GM18520 (cell line): Measurements from ENCODE around the gene HIP1.
"Not testable (repeated sequence)": the region's sequence is repeated elsewhere in the genome, so short reads cannot be mapped to it uniquely, and the experiment has no call there.

Experiments
- ATAC-seq: cut with Tn5 transposase; IDR thresholded peaks from one replicate; pipeline ENCODE4 v1.9.1; 2021; ENCODE audit not compliant: unreplicated experiment

The HIP1 gene

DNA sequence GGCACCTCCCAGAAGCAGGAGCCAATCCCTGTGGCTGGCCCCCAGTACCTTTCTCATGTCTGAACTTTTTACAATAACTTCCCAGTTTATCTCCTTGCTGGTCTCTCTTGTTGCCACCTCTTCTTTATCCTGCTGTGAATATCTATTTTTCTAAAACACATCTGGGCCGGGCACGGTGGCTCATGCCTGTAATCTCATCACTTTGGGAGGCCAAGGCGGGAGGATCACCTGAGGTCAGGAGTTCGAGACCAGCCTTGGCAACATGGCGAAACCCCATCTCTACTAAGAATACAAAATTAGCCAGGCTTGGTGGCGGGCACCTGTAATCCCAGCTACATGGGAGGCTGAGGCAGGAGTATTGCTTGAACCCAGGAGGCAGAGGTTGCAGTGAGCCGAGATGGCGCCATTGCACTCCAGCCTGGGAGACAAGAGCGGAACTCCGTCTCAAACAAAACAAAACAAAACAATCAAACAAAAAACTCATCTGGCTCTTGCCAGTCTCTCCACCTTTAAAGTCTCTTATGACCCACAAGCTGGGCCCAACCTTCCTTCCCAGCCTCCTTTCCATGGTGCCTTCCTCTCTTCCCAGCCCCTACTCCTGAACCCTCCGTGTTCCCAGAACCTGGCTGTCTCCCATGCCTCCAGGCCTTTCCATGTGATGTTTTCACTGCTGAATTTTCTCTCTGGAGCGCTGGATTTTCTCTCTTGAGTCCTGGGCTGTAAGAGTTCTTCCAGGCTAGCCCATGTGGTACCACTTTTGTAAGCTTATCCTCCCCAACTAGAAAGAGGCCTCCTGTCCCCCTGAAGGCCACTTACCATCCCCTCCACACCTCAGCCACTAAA is 51.3 kb downstream of the HIP1 start:
- ATAC-seq = no peak

DNA sequence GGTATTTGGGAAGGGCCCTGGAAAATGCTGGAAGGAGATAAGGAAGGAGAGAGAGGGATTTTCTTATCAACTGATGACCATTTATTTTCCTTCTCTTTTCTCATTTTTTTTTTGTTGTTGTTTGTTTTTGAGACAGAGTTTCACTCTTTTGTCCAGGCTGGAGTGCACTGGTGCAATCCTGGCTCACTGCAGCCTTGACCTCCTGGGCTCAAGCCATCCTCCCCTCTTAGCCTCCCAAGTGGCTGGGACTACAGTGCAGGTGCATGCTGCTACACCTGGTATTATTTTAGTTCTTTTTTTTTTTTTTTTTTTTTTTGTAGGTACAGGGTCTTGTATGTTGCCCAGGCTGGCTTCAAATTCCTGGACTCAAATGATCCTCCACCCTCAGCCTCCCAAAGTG is 52.2 kb downstream of the HIP1 start:
- no peak for ATAC-seq

DNA sequence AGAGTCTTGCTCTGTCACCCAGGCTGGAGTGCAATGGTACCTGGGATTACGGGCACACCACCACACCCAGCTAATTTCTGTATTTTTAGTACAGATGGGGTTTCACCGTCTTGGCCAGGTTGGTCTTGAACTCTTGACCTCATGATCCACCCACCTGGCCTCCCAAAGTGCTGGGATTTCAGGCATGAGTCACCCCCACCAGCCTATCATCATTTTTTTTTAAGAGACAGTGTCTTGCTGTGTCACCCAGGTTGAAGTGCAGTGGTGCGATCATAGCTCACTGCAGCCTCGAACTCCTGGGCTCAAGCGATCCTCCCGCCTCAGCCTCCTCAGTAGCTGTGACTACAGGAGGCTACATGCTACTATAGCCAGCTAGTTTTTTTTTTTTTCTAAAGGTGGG is 56.7 kb downstream of the HIP1 start:
- ATAC-seq = not testable (repeated sequence)

DNA sequence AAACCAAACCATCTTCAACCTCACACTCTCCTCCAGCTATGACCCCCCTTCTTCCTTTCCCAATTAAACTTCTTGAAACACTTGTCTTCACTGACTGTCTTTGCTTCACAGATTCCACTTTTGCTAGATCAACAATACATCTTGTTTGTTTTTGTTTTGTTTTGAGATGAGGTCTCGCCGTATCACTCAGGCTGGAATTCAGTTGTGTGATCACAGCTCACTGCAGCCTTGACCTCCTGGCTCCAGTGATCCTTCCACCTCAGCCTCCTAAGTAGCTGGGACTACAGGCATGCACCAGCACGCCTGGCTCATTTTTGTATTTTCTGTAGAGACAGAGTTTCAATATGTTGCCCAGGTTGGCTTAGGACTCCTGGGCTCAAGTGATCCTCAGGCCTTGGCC is 59.7 kb downstream of the HIP1 start:
- ATAC-seq = no peak

DNA sequence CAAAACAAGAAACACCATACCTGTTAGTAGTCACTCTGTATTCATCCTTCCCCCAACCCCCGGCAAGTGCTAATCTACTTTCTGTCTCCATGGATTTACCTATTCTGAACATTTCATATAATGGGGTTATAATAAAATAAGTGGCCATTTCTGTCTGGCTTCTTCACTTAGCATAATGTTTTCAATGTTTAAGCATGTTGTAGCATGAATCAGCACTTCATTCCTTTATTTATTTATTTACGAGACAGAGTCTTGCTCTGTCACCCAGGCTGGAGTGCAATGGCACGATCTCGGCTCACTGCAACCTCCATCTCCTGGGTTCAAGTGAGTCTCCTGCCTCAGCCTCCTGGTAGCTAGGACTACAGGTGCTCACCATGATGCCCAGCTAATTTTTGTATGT is 69.2 kb downstream of the HIP1 start:
- no peak for ATAC-seq

DNA sequence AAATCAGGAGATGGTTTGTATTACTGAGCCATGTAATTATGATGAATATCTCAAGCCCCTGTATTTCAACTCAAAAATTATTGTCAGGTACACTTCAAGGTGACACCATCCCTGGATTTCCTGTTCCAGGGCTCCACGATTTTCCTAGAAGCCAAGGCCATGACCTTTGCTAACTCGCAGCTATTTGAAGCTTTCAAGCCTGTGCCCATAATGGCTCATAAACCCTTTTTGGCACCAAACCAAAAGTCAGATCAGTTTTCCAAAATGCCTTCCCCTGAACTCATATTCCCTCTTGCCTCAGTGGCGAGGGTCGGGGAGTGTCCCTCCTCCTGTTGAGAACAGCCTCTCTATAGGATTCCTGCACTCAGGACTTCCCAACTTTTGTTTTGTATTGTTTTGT is 70.8 kb downstream of the HIP1 start:
- no peak for ATAC-seq

DNA sequence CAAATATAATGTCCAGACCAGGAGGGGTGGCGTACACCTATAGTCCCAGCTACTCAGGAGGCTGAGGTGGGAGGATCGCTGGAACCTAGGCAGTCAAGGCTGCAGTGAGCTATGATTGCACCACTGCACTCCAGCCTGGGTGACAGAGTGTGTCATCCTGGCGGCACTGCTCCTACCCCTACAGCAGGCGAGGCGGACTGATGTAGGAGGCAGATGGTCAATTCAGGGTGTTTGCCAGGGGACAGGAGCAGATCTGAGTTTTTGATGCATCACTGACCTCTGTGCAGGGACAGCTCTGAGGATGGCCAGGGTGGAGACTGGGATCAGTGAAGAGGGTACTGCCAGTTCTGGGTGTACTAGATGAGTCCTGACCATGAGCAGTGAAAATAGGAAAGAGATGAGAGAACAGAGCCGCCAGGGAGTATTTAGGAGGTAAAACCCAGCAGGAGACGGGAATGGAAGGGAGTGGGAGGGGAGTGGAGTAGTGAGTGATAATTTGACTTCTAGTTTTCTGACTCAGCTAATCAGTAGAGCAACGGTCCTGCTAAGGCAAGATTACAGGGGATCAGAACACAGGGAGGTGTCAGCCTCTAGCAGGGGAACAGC is 75.3 kb downstream of the HIP1 start:
- no peak for ATAC-seq

DNA sequence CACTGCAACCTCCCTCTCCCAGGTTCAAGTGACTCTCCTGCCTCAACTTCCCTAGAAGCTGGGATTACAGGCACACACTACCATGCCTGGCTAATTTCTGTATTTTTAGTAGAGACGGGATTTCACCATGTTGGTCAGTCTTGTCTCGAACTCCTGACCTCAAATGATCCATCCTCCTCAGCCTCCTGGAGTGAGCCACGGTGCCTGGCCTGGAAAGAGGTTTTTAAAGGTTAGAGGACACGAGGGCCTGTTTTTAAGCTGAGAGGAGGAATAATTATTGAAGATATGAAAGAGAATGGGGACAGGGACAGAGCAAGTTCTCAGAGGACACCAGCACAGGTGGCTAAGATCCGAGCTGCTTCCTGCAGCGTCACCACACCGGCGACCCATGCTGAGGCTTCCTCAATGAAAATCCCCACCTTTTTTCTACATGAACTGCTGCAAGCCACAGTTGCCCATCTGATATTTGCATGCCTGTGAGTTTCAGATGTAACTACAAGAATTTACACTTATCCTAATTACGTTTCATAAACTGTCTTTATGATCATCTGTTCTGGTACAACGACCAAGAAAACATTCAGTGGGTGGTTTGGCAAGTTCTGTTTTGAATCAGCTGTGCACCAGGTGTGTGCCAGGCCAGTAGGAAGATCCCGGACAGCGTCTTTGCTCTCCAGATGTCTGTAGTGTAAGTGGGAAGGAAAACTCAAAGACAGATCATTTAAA is 76.0 kb downstream of the HIP1 start:
- peak; percentile 85 for ATAC-seq

DNA sequence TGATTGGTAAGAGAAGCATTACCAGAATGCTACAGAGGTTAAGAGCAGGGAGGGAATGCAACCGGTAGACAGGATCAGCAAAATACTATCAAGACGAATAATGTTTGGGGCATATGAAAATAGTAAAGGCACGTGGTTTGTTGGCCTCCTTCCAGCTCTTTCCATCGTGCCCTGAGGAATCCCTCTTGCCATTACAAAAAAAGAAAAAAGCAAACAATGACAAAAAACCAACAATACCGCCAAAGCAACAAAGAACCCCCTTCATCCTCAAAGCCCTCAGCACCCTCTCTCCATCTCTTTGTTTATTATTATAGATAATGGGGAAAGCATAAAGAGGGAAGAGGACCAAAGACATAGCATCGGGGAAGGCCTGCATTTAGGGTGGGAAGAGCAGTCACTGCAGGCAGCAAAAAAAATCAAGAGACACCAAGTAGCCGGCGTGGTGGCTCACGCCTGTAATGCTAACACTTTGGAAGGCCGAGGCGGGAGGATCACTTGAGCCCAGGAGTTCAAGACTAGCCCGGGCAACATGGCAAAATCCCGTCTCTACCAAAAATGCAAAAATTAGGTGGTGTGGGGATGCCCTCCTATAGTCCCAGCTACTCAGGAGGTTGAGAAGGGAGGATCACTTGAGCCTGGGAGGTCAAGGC is 78.0 kb downstream of the HIP1 start:
- no peak for ATAC-seq

DNA sequence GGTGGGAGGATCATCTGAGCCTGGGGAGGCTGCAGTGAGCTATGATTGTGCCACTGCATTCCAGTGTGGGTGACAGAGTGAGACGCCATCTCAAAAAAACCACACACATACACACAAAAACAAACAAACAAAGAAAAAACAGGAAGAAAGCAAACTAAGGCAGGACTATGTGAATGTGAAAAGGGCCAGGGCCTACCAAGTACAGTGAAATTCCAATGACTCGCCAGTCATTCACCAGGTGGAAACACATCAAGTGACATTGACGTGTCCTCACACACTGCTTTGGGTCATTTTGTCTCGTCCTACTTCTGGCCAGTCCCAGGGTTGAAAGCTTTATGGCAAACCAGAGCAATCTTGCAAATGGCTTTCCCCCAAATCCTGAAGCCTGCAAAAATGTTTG is 79.9 kb downstream of the HIP1 start:
- ATAC-seq = no peak

DNA sequence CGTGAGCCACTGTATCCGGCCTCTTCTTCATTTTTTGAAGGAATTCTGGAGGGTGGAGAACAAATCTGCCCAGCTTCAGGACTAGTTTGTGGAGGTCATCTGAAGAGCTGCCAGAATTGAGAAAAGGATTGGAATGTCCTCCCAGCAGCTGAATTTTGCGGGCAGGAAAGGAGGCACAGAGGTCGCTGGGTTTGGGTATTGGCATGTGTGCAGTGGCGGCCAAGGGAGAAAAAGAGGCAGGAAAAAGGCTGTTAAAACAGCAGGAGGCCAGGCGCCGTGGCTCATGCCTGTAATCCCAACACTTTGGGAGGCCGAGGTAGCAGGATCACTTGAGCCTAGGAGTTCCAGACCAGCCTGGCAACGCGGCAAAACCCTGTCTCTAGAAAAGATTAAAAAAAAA is 80.4 kb downstream of the HIP1 start:
- no peak for ATAC-seq

DNA sequence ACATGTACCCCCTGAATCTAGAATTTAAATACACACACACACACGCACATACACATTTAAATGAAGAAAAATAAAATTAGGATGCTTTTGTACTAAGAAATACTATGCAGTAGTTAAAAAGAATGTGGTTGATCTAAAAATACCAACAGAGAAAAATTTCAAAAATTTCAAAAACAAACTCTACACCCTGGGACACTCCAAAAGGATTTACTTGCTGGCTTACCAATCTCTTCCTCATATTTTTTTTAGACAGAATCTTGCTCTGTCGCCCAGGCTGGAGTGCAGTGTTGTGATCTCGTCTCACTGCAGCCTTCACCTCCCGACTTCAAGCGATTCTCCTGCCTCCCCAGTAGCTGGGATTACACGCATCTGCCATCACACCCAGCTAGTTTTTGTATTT is 80.9 kb downstream of the HIP1 start:
- no peak for ATAC-seq

DNA sequence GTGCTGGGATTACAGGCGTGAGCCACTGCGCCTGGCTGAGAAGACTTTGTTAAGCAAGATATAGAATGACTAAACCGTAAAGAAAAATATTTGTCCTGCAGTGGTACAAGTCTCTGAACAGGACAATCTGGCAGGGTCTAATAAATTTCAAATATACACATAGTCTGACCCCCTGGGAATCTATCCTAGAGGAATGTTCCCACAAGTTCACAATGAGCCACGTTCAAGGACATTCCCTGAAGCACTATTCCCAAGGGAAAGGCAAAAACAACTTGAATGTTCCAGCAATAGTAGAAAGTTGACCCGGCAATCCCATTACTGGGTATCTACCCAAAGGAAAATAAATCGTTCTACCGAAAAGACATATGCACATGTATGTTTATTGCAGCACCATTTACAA is 82.0 kb downstream of the HIP1 start:
- no peak for ATAC-seq

DNA sequence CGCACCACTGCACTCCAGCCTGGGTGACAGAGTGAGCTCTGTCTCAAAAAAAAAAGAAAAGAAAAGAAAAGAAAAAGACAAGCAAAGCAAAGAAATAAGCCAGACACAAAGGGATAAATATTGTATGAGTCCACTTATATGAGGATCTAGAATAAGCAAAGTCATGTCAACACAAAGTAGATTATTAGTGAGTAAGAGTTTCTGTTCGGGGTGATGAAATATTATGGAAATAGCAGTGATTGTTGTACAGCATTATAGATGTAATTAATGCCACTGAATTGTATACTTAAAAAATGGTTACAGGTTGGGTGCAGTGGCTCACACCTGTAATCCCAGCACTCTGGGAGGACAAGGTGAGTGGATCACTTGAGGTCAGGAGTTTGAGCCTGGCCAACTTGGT is 83.2 kb downstream of the HIP1 start:
- no peak for ATAC-seq

DNA sequence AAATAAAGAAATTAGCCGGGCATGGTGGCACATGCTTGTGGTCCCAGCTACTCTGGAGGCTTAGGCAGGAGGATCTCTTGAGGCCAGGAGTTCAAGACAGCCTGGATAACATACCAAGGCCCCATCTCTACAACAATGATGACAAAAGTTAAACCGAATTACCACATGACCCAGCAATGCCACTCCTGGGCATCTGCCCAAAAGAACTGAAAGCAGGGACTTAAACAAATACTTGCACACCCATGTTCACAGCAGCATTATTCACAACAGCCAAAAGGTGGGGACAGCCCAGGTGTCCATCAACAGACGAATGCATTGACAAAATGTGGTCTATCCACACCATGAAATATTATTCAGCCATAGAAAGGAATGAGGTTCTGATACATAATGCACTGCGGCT is 83.9 kb downstream of the HIP1 start:
- no peak for ATAC-seq

DNA sequence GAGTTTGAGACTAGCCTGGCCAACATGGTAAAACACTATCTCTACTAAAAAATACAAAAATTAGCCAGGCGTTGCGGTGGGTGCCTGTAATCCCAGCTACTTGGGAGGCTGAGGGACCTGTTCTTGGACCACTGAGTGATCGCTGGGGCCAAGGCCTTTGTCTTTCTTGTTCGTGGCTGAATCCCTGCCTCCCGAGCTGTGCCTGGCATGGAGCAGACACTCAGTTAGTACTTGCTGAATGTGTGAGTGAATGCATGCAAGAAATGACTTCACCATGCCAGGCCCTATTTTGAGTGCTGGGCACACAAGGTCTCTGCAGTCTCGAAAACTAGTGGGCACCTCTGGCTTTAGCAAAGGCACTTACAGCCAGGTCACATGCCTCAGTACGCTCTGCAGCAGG is 85.1 kb downstream of the HIP1 start:
- ATAC-seq = no peak

DNA sequence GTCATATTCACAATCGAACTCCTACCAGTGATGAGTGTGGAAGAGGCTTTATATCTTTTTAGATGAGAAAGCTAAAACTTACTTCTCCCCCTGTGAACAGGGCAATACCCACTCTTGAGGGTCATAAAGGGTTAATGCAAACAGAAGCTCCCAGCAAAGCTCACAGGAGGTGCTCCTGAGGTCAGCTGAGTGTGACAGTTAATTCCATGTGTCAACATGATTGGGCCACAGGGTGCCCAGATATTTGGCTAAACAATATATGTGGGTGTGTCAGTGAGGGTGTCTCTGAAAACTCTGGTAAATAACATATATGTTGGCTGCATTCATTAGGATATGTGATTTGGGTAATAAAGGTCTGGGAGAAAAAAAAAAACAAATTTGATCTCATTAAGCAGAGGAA is 86.0 kb downstream of the HIP1 start:
- no peak for ATAC-seq

DNA sequence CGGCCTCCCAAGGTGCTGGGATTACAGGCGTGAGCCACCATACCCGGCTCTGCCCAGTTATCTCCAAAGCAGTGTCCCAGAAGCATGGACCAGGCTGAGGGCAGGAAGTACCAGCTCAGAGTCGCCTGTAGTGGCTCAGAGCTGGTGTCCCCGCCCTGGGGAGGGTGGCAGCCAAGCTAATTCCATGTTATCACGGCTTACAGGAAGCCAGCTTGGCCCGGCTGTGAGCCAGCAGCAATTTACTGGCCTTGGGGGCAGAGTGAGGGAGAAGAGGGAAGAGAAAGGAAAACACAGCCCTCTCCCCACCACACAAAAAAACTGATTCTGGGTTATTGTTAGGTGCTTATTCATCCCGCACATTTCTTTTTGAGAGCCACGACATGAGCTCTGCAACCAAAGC is 88.1 kb downstream of the HIP1 start:
- ATAC-seq = no peak

DNA sequence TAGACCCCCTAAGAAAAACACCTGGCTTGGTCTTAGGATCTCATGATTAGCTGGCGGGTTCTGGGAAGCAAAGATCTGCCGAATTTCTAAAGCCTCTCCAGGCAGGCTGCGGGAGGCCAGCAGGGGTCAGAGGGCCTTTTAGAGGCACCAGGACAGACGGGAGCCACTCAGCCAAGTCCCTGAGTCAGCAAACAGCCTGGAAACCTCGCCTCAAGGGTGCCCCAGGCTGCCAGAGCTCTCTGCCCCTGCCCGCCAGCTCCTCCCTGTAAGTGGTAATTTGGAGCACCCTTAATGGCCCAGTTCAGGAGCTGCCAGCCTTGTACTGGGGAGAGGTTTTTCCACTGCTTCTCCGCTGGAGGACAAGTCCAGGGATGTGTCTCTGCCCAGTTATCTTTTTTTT is 88.7 kb downstream of the HIP1 start:
- ATAC-seq = no peak

DNA sequence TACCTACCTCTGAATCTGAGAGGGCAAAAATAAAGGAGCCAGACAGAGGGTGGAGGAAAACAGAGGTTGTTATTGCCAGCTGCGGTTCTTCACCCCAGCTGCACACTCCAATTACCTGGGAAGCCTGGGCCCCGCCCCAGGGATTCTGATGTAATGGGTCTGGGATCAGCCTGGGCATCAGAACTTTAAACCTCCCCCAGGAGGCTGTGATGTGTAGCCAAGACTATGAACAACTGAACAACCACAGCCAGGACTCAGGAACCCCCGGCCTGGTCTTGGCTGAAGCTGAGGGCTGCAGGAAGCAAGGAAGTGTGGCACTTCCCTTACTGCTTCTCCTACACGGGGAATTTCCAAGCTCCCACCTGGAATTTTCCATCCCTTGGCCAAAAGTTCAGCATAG is 89.3 kb downstream of the HIP1 start:
- no peak for ATAC-seq

DNA sequence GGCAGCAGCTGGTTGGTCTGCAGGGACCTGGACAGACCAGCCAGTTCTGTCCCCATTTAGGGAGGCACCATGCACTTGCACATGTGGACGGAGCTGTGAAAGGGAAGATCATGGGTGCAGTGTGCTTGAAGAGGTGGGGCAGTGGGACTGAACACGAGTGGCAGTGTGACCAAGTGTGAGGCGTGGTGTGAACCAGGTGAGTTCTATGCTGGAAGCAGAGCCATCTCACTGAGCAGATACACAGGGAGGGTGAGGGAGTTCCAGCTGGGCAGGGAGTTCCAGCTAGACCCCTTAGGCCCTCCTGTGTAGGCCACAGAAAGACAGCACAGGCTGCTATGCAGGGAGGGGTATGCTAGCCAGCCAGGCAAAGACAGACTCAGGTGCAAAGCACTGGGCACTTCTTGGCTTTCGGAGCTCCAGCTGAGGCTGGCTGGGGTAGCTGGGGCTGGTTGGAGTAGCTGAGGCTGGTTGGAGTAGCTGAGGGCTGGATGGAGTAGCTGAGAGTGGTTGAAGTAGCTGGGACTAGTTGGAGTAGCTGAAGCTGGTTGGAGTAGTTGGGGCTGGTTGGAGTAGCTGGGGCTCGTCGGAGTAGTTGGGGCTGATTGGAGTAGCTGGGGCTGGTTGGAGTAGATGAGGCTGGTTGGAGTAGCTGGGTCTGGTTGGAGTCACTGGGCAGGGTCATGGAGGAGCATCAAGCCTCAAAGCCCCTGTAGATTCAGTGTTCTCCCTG is 90.9 kb downstream of the HIP1 start:
- ATAC-seq = no peak
